Measurements from ENCODE around the gene PROS1.
"Not testable (repeated sequence)": the region's sequence is repeated elsewhere in the genome, so short reads cannot be mapped to it uniquely, and the experiment has no call there.

The PROS1 gene

DNA sequence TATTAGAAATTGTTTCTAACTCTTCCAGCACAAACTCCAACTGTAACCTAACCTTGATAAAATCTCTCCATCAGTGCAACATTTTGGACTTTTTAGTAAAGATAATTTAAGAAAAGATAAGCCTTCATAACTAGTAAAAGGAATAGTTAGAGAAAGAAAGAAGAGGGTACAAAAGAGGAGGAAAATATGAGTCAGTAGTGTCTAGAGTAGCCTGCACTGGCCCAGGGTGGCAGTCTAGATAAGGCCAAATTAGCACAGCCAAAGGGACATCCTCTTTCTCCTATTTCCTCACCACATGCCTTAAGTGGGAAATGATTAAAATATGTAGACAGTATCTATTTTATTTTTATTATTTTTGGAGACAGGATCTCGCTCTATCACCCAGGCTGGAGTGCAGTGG, 3.7 kb downstream of the PROS1 start:
- TF ChIP-seq MYC (IDR thresholded peaks at IDR 0.05; ENCODE audit: low read depth, low read length): no peak
- no peak for TF ChIP-seq CTCF (IDR thresholded peaks at IDR 0.05; ENCODE audit: low read depth, low read length)
- TF ChIP-seq, protein P1, sequence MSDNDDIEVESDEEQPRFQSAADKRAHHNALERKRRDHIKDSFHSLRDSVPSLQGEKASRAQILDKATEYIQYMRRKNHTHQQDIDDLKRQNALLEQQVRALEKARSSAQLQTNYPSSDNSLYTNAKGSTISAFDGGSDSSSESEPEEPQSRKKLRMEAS (IDR thresholded peaks at IDR 0.05; ENCODE audit: low read depth, low read length): no peak
- no peak for TF ChIP-seq POLR2A (IDR thresholded peaks at IDR 0.05; ENCODE audit: extremely low read depth, insufficient read length)
- DNase-seq (ENCODE audit: low read depth): no peak

GRCh38 chr3:93969443-93969842, 4.3 kb downstream of the PROS1 start:
- no peak for DNase-seq (ENCODE audit: low read depth)

More for the DNA sequence above, 3.7 kb downstream of the PROS1 start:
- H3K4me3 ChIP-seq (ENCODE audit: low read depth, low read length): no peak overlapping the region

DNA sequence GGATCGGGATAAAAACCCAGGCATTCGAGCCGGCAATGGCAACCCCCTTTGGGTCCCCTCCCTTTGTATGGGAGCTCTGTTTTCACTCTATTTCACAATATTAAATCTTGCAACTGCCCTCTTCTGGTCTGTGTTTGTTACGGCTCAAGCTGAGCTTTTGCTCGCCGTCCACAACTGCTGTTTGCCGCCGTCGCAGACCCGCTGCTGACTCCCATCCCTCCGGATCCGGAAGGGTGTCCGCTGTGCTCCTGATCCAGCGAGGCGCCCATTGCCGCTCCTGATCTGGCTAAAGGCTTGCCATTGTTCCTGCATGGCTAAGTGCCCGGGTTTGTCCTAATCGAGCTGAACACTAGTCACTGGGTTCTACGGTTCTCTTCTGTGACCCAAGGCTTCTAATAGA, 8.6 kb downstream of the PROS1 start:
- not testable (repeated sequence) for H3K4me3 ChIP-seq (ENCODE audit: low read depth, low read length); DNase-seq (ENCODE audit: low read depth)

More at GRCh38 chr3:93969443-93969842, 4.3 kb downstream of the PROS1 start:
- H3K4me3 ChIP-seq (ENCODE audit: low read depth, low read length): no peak overlapping the region
- TF ChIP-seq MYC (IDR thresholded peaks at IDR 0.05; ENCODE audit: low read depth, low read length) (no peak), POLR2A (IDR thresholded peaks at IDR 0.05; ENCODE audit: extremely low read depth, insufficient read length) (no peak), CTCF (IDR thresholded peaks at IDR 0.05; ENCODE audit: low read depth, low read length) (no peak)
- TF ChIP-seq, protein P1 (IDR thresholded peaks at IDR 0.05; ENCODE audit: low read depth, low read length): no peak

DNA sequence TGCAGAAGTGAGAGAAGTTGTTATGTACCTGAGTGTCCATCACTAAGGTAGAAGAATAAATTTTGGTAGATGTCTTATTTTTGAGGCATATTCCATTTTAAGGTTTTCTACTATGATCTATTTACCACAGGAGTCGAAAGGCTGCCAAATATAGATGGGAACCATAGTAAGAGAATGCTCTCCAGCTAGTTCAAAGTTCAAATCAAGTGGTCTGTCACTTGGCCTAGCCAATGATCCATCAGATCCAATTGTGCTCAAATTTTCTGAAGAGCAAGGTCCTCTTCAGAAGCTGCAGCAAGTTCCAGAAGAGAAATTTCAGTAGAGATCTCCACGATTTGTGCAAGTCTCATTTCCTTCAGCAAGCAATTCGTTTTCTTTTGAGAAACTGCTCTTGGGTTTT, 10.9 kb downstream of the PROS1 start:
- DNase-seq (ENCODE audit: low read depth): no peak
- no peak for TF ChIP-seq CTCF (IDR thresholded peaks at IDR 0.05; ENCODE audit: low read depth, low read length)
- no peak for TF ChIP-seq POLR2A (IDR thresholded peaks at IDR 0.05; ENCODE audit: extremely low read depth, insufficient read length)
- no peak for TF ChIP-seq MYC (IDR thresholded peaks at IDR 0.05; ENCODE audit: low read depth, low read length)
- TF ChIP-seq, protein P1 (IDR thresholded peaks at IDR 0.05; ENCODE audit: low read depth, low read length): no peak
- H3K4me3 ChIP-seq (ENCODE audit: low read depth, low read length): no peak overlapping the region

- no peak overlapping the region for H3K4me3 ChIP-seq (ENCODE audit: low read depth, low read length)
- TF ChIP-seq POLR2A (IDR thresholded peaks at IDR 0.05; ENCODE audit: extremely low read depth, insufficient read length) (no peak), MYC (IDR thresholded peaks at IDR 0.05; ENCODE audit: low read depth, low read length) (no peak)
- TF ChIP-seq, protein P1 (IDR thresholded peaks at IDR 0.05; ENCODE audit: low read depth, low read length): no peak
- no peak for DNase-seq (ENCODE audit: low read depth)
These were observed 12.2 kb downstream of the PROS1 start for GRCh38 chr3:93961489-93961888.

DNA sequence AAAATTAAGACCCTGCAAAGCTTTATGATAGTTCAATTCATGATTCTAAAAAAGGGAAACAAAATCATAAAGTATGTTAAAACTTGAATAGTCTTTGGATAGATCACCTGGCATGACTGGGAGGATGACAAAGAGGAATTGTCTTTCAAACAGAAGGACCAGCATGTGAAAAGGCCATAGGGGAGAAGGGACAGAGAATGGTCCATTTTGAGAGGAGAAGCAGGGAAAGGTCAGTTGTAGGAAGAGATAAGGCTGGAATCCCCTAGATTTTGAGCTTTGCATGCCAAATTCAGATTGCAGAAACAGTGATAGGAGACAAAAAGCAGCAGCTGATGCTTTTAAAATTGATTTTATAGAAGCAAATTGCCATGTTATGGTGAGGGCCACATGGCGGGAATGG, 12.7 kb downstream of the PROS1 start:
- no peak for DNase-seq (ENCODE audit: low read depth)
- TF ChIP-seq CTCF (IDR thresholded peaks at IDR 0.05; ENCODE audit: low read depth, low read length) (no peak), MYC (IDR thresholded peaks at IDR 0.05; ENCODE audit: low read depth, low read length) (no peak), POLR2A (IDR thresholded peaks at IDR 0.05; ENCODE audit: extremely low read depth, insufficient read length) (no peak)
- TF ChIP-seq, protein P1 (IDR thresholded peaks at IDR 0.05; ENCODE audit: low read depth, low read length): no peak
- H3K4me3 ChIP-seq (ENCODE audit: low read depth, low read length): no peak overlapping the region

DNA sequence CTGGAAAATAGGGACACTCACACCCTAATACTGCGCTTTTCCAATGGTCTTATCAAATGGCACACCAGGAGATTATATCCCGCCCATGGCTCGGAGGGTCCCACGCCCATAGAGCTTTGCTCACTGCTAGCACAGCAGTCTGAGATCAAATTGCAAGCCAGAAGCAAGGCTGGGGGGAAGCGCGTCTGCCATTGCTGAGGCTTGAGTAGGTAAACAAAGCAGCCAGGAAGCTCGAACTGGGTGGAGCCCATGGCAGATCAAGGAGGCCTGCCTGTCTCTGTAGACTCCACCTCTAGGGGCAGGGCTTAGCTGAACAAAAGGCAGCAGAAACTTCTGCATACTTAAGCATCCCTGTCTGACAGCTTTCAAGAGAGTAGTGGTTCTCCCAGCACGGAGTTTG, 23.7 kb downstream of the PROS1 start:
- not testable (repeated sequence) for H3K4me3 ChIP-seq (ENCODE audit: low read depth, low read length); DNase-seq (ENCODE audit: low read depth)

GRCh38 chr3:93937485-93937884, 36.2 kb downstream of the PROS1 start:
- not testable (repeated sequence) for H3K4me3 ChIP-seq (ENCODE audit: low read depth, low read length); DNase-seq (ENCODE audit: low read depth)

All from NB4 (cell line).